Measurements from ENCODE around the gene ZFP62.

ZFP62 gene

GRCh38 chr5:180853121-180853847, 7.8 kb downstream of the ZFP62 start:
- TF ChIP-seq CTCF (IDR thresholded peaks at IDR 0.05; ENCODE audit: borderline replicate concordance, insufficient read depth, low read depth, low read length): no peak

GRCh38 chr5:180852495-180852894, 8.6 kb downstream of the ZFP62 start:
- no peak for TF ChIP-seq CTCF (IDR thresholded peaks at IDR 0.05; ENCODE audit: borderline replicate concordance, insufficient read depth, low read depth, low read length)
- no peak overlapping the region for H3K4me3 ChIP-seq (ENCODE audit: low read depth, low read length)

More at GRCh38 chr5:180853121-180853847, 7.8 kb downstream of the ZFP62 start:
- H3K4me3 ChIP-seq (ENCODE audit: low read depth, low read length): no peak overlapping the region

GRCh38 chr5:180850434-180851078, 10.5 kb downstream of the ZFP62 start:
- H3K4me3 ChIP-seq (ENCODE audit: low read depth, low read length): no peak overlapping the region

GRCh38 chr5:180849827-180850226, 11.2 kb downstream of the ZFP62 start:
- H3K4me3 ChIP-seq (ENCODE audit: low read depth, low read length): no peak overlapping the region
- TF ChIP-seq CTCF (IDR thresholded peaks at IDR 0.05; ENCODE audit: borderline replicate concordance, insufficient read depth, low read depth, low read length): no peak

More at GRCh38 chr5:180850434-180851078, 10.5 kb downstream of the ZFP62 start:
- TF ChIP-seq CTCF (IDR thresholded peaks at IDR 0.05; ENCODE audit: borderline replicate concordance, insufficient read depth, low read depth, low read length): no peak

GRCh38 chr5:180848878-180849277, 12.2 kb downstream of the ZFP62 start:
- no peak overlapping the region for H3K4me3 ChIP-seq (ENCODE audit: low read depth, low read length)
- TF ChIP-seq CTCF (IDR thresholded peaks at IDR 0.05; ENCODE audit: borderline replicate concordance, insufficient read depth, low read depth, low read length): no peak

- H3K4me3 ChIP-seq (ENCODE audit: low read depth, low read length): no peak overlapping the region
- TF ChIP-seq CTCF (IDR thresholded peaks at IDR 0.05; ENCODE audit: borderline replicate concordance, insufficient read depth, low read depth, low read length): no peak
These were observed 12.8 kb downstream of the ZFP62 start for GRCh38 chr5:180848265-180848664.

- TF ChIP-seq CTCF (IDR thresholded peaks at IDR 0.05; ENCODE audit: borderline replicate concordance, insufficient read depth, low read depth, low read length): no peak
- no peak overlapping the region for H3K4me3 ChIP-seq (ENCODE audit: low read depth, low read length)
These were observed 14.1 kb downstream of the ZFP62 start for GRCh38 chr5:180847026-180847425.
